Measurements from ENCODE around the gene THRB. TPM values are rescaled to one million over a fixed set of nuclear protein-coding genes. Genes with fewer than 3 reads are reported as not detected.

Gene THRB
- total and polyA plus RNA-seq, 2 experiments from 2014 or later, result 3.3 to 5.1 TPM

DNA sequence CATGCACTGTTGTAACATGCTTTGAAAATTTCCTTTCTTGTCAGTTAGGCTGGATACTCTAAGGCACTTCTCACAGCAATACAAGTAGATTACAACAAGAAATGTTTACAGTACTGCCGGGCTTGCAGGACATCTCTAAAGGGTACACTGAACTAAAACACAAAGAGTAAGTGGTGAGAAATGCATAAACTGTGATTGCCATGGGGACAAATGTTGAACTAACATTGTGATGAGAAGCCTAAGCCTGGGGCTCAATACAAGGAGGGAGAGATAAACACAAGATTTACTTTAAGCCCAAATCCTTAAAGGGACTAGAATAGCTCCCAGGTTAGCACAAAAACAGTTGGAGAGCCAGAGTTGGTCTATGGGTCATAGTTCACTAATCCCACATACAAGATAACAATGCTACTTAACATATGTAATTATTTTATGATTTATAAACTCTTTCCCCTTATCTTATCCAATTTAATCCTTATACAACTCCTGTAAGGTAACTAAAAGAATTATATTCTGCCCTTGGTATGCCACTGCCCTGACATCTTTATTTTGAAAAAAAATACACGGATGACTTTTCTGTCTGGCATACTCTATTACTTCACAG is 126.9 kb downstream of the THRB start:
- H3K4me3 ChIP-seq, result no peak overlapping the region
- H3F3A ChIP-seq (ENCODE audit: insufficient read depth), result peaks cover 7% of the 10 kb centered on the region; the same call in 1 of the 2 replicates
- H4K20me1 ChIP-seq (ENCODE audit: insufficient read depth), result no peaks in the 10 kb centered on the region
- TF ChIP-seq EZH2phosphoT487 (IDR thresholded peaks at IDR 0.05; ENCODE audit: insufficient read depth, low read depth), result no peak
- WGBS, 2 experiments (ENCODE audit: low coverage in 1 of 2, low lambda C conversion rate in 2 of 2, missing lambda C conversion rate in 2 of 2), result 91 to 96% methylated on average over 2 of the region's 2 CpGs
- in situ Hi-C loops (cut with MboI), result no loop called here
- peaks cover 24% of the 10 kb centered on the region for H3K4me1 ChIP-seq (ENCODE audit: insufficient read depth)
- no peaks in the 10 kb centered on the region for H3K9me3 ChIP-seq (ENCODE audit: low read depth)
- no peak overlapping the region for H3K9ac ChIP-seq
- H3K79me2 ChIP-seq (ENCODE audit: insufficient read depth), result no peaks in the 10 kb centered on the region
- no peak overlapping the region for H3K4me2 ChIP-seq (ENCODE audit: unreplicated experiment)
- no peaks in the 10 kb centered on the region for H3K27me3 ChIP-seq (replicated peaks; ENCODE audit: insufficient read depth)
- no peaks in the 10 kb centered on the region for H3K36me3 ChIP-seq (ENCODE audit: low read depth)
- H3K9me2 ChIP-seq (ENCODE audit: insufficient read depth), result no peaks in the 10 kb centered on the region; the same call in 1 of the 2 replicates
- H2AFZ ChIP-seq, result no peak overlapping the region
- no peak for DNase-seq
- no peak overlapping the region for H3K27ac ChIP-seq

DNA sequence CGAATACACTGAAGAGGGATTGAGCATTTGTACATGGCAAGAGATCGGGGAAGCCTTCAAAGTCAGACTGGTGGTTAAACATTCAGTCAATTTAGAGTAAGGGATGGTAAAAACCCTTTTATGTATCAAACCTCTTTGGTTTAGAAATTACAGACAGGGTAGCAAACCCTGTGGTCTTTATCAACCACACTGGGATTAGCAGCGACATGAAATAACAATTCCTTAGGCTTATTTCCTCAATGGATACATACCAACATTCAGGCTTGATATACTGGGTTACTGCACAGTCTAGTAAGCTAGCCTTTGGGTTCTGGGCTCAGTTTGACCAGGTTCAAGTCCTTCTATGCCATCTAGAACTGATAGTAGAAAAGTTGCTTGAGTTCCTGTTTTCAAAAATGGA is 127.4 kb downstream of the THRB start:
- Histone ChIP-seq H3K27ac (no peak overlapping the region), H3K9ac (no peak overlapping the region), H3K4me2 (ENCODE audit: unreplicated experiment) (no peak overlapping the region), H3K79me2 (ENCODE audit: insufficient read depth) (no peaks in the 10 kb centered on the region), H3K36me3 (ENCODE audit: low read depth) (no peaks in the 10 kb centered on the region), H3F3A (ENCODE audit: insufficient read depth) (peaks cover 7% of the 10 kb centered on the region; the same call in 1 of the 2 replicates), H3K4me1 (ENCODE audit: insufficient read depth) (peaks cover 24% of the 10 kb centered on the region), H3K9me2 (ENCODE audit: insufficient read depth) (no peaks in the 10 kb centered on the region; the same call in 1 of the 2 replicates), H4K20me1 (ENCODE audit: insufficient read depth) (no peaks in the 10 kb centered on the region), H2AFZ (no peak overlapping the region), H3K4me3 (no peak overlapping the region), H3K9me3 (ENCODE audit: low read depth) (no peaks in the 10 kb centered on the region), H3K27me3 (replicated peaks; ENCODE audit: insufficient read depth) (no peaks in the 10 kb centered on the region)
- 83 to 86% methylated on average over 3 of the region's 3 CpGs for WGBS, 2 experiments (ENCODE audit: low coverage in 1 of 2, low lambda C conversion rate in 2 of 2, missing lambda C conversion rate in 2 of 2)
- in situ Hi-C loops (cut with MboI), result no loop called here
- DNase-seq, result no peak
- TF ChIP-seq EZH2 (IDR thresholded peaks at IDR 0.05; ENCODE audit: insufficient read depth, poor library complexity, severe bottlenecking) (no peak), EZH2phosphoT487 (IDR thresholded peaks at IDR 0.05; ENCODE audit: insufficient read depth, low read depth) (no peak)

DNA sequence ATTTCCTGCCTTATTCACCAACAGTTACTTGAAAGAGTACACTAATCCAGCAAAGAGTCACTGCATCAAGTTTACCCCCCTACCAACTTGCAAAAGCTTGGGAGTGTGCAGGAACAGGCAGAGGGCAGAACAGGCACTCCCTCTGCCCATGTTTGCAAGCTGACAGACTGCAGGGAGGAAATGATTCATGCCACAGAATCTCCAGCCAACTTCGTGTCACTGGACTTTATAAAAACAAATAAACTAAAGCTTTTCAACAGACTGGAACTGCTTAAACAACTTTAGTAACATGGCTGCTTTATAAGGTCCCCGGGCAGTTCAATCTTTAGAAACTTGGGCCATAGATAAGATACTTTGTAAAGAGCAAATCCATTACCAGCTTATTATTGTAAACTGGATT is 129.5 kb downstream of the THRB start:
- Histone ChIP-seq H3K4me2 (ENCODE audit: unreplicated experiment) (peak overlapping the region; percentile 53), H2AFZ (peak overlapping the region; percentile 12; the same call in 1 of the 2 replicates), H3K36me3 (ENCODE audit: low read depth) (no peaks in the 10 kb centered on the region), H4K20me1 (ENCODE audit: insufficient read depth) (no peaks in the 10 kb centered on the region), H3K27me3 (replicated peaks; ENCODE audit: insufficient read depth) (no peaks in the 10 kb centered on the region), H3F3A (ENCODE audit: insufficient read depth) (peaks cover 7% of the 10 kb centered on the region; the same call in 1 of the 2 replicates), H3K27ac (peak overlapping the region; percentile 18; the same call in 1 of the 2 replicates), H3K9ac (peak overlapping the region; percentile 11; the same call in 1 of the 2 replicates), H3K9me3 (ENCODE audit: low read depth) (no peaks in the 10 kb centered on the region), H3K4me3 (peak overlapping the region; percentile 6; the same call in 1 of the 2 replicates), H3K4me1 (ENCODE audit: insufficient read depth) (peaks cover 24% of the 10 kb centered on the region), H3K79me2 (ENCODE audit: insufficient read depth) (no peaks in the 10 kb centered on the region), H3K9me2 (ENCODE audit: insufficient read depth) (no peaks in the 10 kb centered on the region; the same call in 1 of the 2 replicates)
- in situ Hi-C loops (cut with MboI), result no loop called here
- 2 to 3% methylated on average over 2 of the region's 2 CpGs for WGBS, 2 experiments (ENCODE audit: low coverage in 1 of 2, low lambda C conversion rate in 2 of 2, missing lambda C conversion rate in 2 of 2)
- peak; percentile 82 for DNase-seq
- TF ChIP-seq EZH2 (IDR thresholded peaks at IDR 0.05; ENCODE audit: insufficient read depth, poor library complexity, severe bottlenecking) (no peak), EZH2phosphoT487 (IDR thresholded peaks at IDR 0.05; ENCODE audit: insufficient read depth, low read depth) (no peak)

DNA sequence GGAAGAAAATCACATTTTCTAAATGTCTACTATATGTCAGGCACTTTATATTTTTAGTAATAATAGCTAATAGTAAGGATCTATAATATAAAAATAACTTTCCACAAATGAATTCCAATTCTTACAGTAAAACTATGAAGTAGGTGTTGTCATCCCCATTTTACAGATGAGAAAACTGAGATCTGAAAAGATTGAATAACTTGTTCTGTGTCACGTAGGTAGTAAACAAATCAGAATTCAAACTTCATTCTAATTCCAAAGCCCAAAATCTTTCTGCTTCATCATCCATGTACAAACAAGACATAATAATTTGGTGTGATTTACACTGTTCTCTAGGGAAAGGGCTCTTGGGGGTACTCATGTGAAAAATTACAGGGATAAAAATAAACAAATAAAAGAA is 130.3 kb downstream of the THRB start:
- Histone ChIP-seq H2AFZ (no peak overlapping the region), H3K79me2 (ENCODE audit: insufficient read depth) (no peaks in the 10 kb centered on the region), H3F3A (ENCODE audit: insufficient read depth) (peaks cover 7% of the 10 kb centered on the region; the same call in 1 of the 2 replicates), H3K36me3 (ENCODE audit: low read depth) (no peaks in the 10 kb centered on the region), H3K9me3 (ENCODE audit: low read depth) (no peaks in the 10 kb centered on the region), H3K9ac (no peak overlapping the region), H3K9me2 (ENCODE audit: insufficient read depth) (no peaks in the 10 kb centered on the region; the same call in 1 of the 2 replicates), H3K4me2 (ENCODE audit: unreplicated experiment) (peak overlapping the region; percentile 53), H3K27ac (no peak overlapping the region), H3K4me1 (ENCODE audit: insufficient read depth) (peaks cover 24% of the 10 kb centered on the region), H3K4me3 (no peak overlapping the region), H3K27me3 (replicated peaks; ENCODE audit: insufficient read depth) (no peaks in the 10 kb centered on the region), H4K20me1 (ENCODE audit: insufficient read depth) (no peaks in the 10 kb centered on the region)
- DNase-seq, result no peak
- whole genome bisulfite sequencing, 2 experiments (ENCODE audit: low coverage in 1 of 2, low lambda C conversion rate in 2 of 2, missing lambda C conversion rate in 2 of 2), result 92 to 97% methylated on average over 1 of the region's 1 CpG
- TF ChIP-seq EZH2 (IDR thresholded peaks at IDR 0.05; ENCODE audit: insufficient read depth, poor library complexity, severe bottlenecking) (no peak), EZH2phosphoT487 (IDR thresholded peaks at IDR 0.05; ENCODE audit: insufficient read depth, low read depth) (no peak)
- in situ Hi-C loops (cut with MboI), result no loop called here

Data from GM23248 (cell line).